Sigmoid colon (tissue), 7 donors: ENCODE results near the gene EVA1A. TPM values are rescaled to one million over a fixed set of nuclear protein-coding genes. Genes with fewer than 3 reads are reported as not detected.

Experiments
- DNase-seq: peaks from one replicate; pipeline ENCODE4 v3.0.0-alpha.2; 2019
- H3K27ac ChIP-seq, 4 donors: fragments of 200-600 bp; sonication (generic); one replicate each; pipeline ENCODE4 v1.5.1; 2016 to 2019; ENCODE audit warnings: mild to moderate bottlenecking in 1 of 4
- H3K27me3 ChIP-seq, 3 donors: fragments of 200-600 bp; sonication (generic); one replicate each; pipeline ENCODE4 v1.5.1; 2019; ENCODE audit warnings: mild to moderate bottlenecking in 1 of 3
- H3K36me3 ChIP-seq, 4 donors: fragments of 200-600 bp; sonication (generic); one replicate each; pipeline ENCODE4 v1.5.1; 2016 to 2019
- H3K4me1 ChIP-seq, 4 donors: fragments of 200-600 bp; sonication (generic); one replicate each; pipeline ENCODE4 v1.5.1; 2017 to 2019
- H3K4me3 ChIP-seq, 4 donors: fragments of 200-600 bp; sonication (generic); one replicate each; pipeline ENCODE4 v1.5.1; 2017 to 2019; ENCODE audit warnings: mild to moderate bottlenecking in 2 of 4, moderate library complexity in 1 of 4
- H3K9me3 ChIP-seq, 4 donors: fragments of 200-600 bp in 3 of 4; sonication (generic) in 3 of 4; one replicate each; pipeline versions ENCODE4 v1.5.1 to v1.6.1; 2013 to 2019
- CTCF ChIP-seq, 4 experiments: fragments of 450-650 bp in 3 of 4; fragments of 200-600 bp in 1 of 4; IDR thresholded peaks; one replicate each; pipeline ENCODE4 v1.5.1; 2016 to 2019; ENCODE audit warnings: antibody characterized with exemption in 4 of 4, mild to moderate bottlenecking in 3 of 4, moderate library complexity in 2 of 4
- EP300 ChIP-seq, 4 donors: sonication (generic); formaldehyde crosslinking; IDR thresholded peaks; one replicate each; pipeline ENCODE4 v1.6.1; 2017; ENCODE audit warnings: antibody characterized with exemption in 4 of 4
- POLR2A ChIP-seq, 2 donors: fragments of 450-650 bp; IDR thresholded peaks; one replicate each; pipeline ENCODE4 v1.6.1; 2016; ENCODE audit warnings: antibody characterized with exemption in 2 of 2, mild to moderate bottlenecking in 2 of 2, moderate library complexity in 2 of 2
- POLR2AphosphoS5 ChIP-seq, 4 donors: sonication (generic); formaldehyde crosslinking; IDR thresholded peaks; one replicate each; pipeline ENCODE4 v1.6.1; 2017; ENCODE audit warnings: antibody characterized with exemption in 4 of 4
- WGBS, 2 donors: extraction: QIAGEN DNeasy Blood & Tissue Kit; methylation state at CpG; one replicate each; pipeline ENCODE4 v1.1.7; 2013; 5-methylcytosine and 5-hydroxymethylcytosine counted together
- intact Hi-C: fragments of 100-400 bp; cut with DNase I; formaldehyde crosslinking; loops from one replicate; pipeline ENCODE4 v1.15.1; 2023
- polyA plus RNA-seq, 3 donors: library from polyadenylated mRNA; stranded (reverse); fragments of 200-250 nt; gene quantifications; one replicate each; pipeline ENCODE4 v1.2.3, GENCODE V29; 2013
- total RNA-seq, 4 donors: library from RNA; depleted of rRNA; stranded (reverse); fragments of >200 nt; gene quantifications; one replicate each; pipeline ENCODE4 v1.1.0, GENCODE V29; 2016
- donor health status: healthy with polysubstance abuse.
- donor health status: Bipolar disorder and iron deficiency.
- donor health status: healthy.

EVA1A gene
- total and polyA plus RNA-seq, 7 donors = 1.2 to 5.4 (median 1.2) TPM; not detected in 4

DNA sequence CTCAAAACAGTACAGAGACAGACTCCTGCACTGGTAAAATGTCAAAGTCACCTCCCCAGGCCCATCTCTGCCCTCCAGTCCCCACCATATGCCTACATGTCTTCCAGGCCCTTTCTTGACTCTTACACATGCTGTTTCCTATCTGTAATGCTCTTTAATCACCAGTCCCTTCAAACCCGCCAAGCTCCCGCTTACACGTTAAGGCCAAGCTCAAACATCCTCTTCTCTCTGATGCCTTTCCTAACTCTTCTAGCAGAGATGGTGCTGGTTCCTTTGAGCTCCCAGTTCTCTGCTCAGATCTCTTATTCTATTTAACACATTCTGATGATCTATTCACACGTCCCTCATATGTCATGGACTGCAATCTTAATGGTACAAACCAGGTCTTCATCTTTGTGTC, 5.0 kb downstream of the EVA1A start:
- DNase-seq = no peak
- Histone ChIP-seq H3K27me3 (peaks cover 6 to 24% (median 12%) of the 10 kb centered on the region in 3 donors), H3K27ac (no peak overlapping the region), H3K4me1 (peaks cover 0 to 11% (median 10%) of the 10 kb centered on the region in 4 donors), H3K36me3 (no peaks in the 10 kb centered on the region), H3K4me3 (no peak overlapping the region), H3K9me3 (no peaks in the 10 kb centered on the region)
- intact Hi-C loops = no loop called here
- no peak for TF ChIP-seq POLR2A (IDR thresholded peaks at IDR 0.05)
- TF ChIP-seq CTCF (IDR thresholded peaks at IDR 0.05) = no peak
- TF ChIP-seq EP300 (IDR thresholded peaks at IDR 0.05) = no peak
- no peak for TF ChIP-seq POLR2AphosphoS5 (IDR thresholded peaks at IDR 0.05)
- WGBS, 2 donors = 86% methylated on average over 4 of the region's 4 CpGs

GRCh38 chr2:75553935-75554531, 6.7 kb downstream of the EVA1A start:
- no peaks in the 10 kb centered on the region for H3K4me1 ChIP-seq
- no peaks in the 10 kb centered on the region for H3K36me3 ChIP-seq
- H3K9me3 ChIP-seq = no peaks in the 10 kb centered on the region
- 80 to 88% methylated on average over 4 of the region's 4 CpGs for WGBS, 2 donors
- TF ChIP-seq EP300 (IDR thresholded peaks at IDR 0.05) (no peak), POLR2A (IDR thresholded peaks at IDR 0.05) (no peak), CTCF (IDR thresholded peaks at IDR 0.05) (no peak), POLR2AphosphoS5 (IDR thresholded peaks at IDR 0.05) (no peak)
- no peak overlapping the region for H3K4me3 ChIP-seq
- peaks cover 0 to 12% (median 0%) of the 10 kb centered on the region in 3 donors for H3K27me3 ChIP-seq
- no peak for DNase-seq
- no peak overlapping the region for H3K27ac ChIP-seq
- intact Hi-C loops = no loop called here

DNA sequence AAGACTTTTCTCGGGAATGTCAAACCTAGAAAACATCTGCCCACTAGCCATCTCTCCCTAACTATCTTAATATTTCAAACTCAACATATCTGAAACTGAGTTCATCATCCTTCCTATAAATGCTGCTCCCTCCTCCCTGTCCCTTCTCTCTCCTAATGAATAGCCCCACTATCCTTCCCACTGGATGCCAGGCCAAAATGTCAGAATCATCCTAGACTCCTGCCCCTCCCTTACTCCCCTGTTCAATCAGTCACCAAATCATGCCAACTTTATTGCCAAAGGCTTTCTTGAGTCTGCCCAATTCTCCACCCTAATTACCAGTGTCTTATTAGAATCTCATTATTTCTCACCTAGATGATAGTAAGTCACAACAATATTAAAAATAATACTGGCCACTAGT, 8.5 kb downstream of the EVA1A start:
- no peaks in the 10 kb centered on the region for H3K36me3 ChIP-seq
- DNase-seq = no peak
- 80 to 83% methylated on average over 1 of the region's 1 CpG for WGBS, 2 donors
- intact Hi-C loops = no loop called here
- no peak for TF ChIP-seq EP300 (IDR thresholded peaks at IDR 0.05)
- TF ChIP-seq POLR2AphosphoS5 (IDR thresholded peaks at IDR 0.05) = no peak
- TF ChIP-seq CTCF (IDR thresholded peaks at IDR 0.05) = no peak
- TF ChIP-seq POLR2A (IDR thresholded peaks at IDR 0.05) = no peak
- H3K9me3 ChIP-seq = no peaks in the 10 kb centered on the region
- no peaks in the 10 kb centered on the region for H3K27me3 ChIP-seq
- no peak overlapping the region for H3K27ac ChIP-seq
- no peaks in the 10 kb centered on the region for H3K4me1 ChIP-seq
- H3K4me3 ChIP-seq = no peak overlapping the region

GRCh38 chr2:75551434-75551833, 9.3 kb downstream of the EVA1A start:
- intact Hi-C loops = no loop called here
- Histone ChIP-seq H3K9me3 (no peaks in the 10 kb centered on the region), H3K36me3 (no peaks in the 10 kb centered on the region), H3K4me1 (no peaks in the 10 kb centered on the region), H3K27me3 (no peaks in the 10 kb centered on the region), H3K27ac (no peak overlapping the region), H3K4me3 (no peak overlapping the region)
- WGBS, 2 donors = 86 to 95% methylated on average over 3 of the region's 3 CpGs
- DNase-seq = no peak
- TF ChIP-seq POLR2A (IDR thresholded peaks at IDR 0.05) (no peak), EP300 (IDR thresholded peaks at IDR 0.05) (no peak)

DNA sequence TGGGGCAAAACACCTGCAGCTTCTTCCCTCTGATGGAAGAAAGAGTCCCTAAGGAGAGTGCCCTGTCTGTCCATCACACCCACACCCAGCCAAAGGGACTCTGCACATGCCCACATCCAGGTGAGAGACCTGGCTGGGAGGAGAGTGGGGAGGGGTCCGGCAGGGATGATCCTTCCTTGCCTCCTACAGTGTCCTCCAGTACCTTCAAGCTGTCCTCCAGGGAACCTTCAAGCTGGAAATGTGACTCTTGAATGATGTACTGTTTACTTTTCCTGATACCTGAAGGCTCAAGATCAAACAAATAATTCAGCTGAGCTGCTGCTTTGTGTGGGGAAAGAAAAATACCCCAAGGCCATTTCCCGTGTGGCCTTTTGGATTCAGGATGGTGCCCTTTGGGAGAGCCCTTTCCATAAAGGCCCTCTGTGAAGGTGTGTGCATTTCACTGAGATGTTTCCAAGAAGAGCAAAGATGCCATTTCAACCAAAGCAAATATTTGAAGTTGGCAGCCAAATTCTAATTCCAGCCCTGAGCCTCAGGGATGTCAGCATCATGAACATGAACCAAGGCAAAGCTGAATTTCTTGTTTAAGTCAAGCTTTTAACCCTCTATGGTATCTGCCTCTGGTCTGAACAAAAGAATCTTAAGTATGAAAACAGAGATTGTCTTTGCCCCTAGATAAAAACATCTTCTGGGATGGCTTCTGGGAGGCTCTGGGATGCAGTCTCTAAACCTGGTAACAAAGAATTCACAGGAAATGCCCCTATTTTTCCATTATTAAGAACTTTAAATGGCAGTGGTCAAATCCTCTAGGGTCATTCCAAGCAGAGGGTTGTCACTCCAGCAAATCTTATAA, 11.1 kb downstream of the EVA1A start:
- intact Hi-C loops = no loop called here
- no peak overlapping the region for H3K27ac ChIP-seq
- H3K36me3 ChIP-seq = no peaks in the 10 kb centered on the region
- WGBS, 2 donors = 51 to 75% methylated on average over 2 of the region's 2 CpGs
- H3K4me3 ChIP-seq = no peak overlapping the region
- H3K4me1 ChIP-seq = no peaks in the 10 kb centered on the region
- DNase-seq = no peak
- no peaks in the 10 kb centered on the region for H3K27me3 ChIP-seq
- TF ChIP-seq EP300 (IDR thresholded peaks at IDR 0.05) (no peak), POLR2A (IDR thresholded peaks at IDR 0.05) (no peak), CTCF (IDR thresholded peaks at IDR 0.05) (no peak), POLR2AphosphoS5 (IDR thresholded peaks at IDR 0.05) (no peak)
- no peaks in the 10 kb centered on the region for H3K9me3 ChIP-seq
